ENCODE results near the gene PRKN.

DNA sequence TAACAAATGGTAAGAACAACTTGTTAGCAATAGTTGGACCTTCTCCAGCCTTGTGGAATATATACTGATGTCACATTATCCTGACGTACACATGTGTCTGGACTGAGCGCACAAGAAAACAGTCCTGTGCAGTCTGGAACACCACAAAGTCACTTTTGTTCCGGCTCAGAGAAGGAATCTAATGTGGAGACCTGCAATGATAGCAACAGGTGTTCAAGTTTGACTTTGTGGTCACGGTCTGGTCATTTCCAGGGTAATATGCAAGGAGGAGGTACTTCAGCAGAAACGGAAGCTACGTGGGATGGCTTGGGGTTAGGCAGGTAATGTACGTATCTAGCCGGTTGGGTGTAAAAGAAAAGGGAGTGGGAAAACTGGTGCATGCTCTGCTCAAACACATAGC is 766.5 kb downstream of the PRKN start:
- TF ChIP-seq CTCF (IDR thresholded peaks at IDR 0.05) (no peak), POLR2AphosphoS5 (IDR thresholded peaks at IDR 0.05; ENCODE audit: low read depth, low read length) (no peak), TCF7L2 (IDR thresholded peaks at IDR 0.05; ENCODE audit: low read depth, low read length) (no peak), SIN3A (IDR thresholded peaks at IDR 0.05; ENCODE audit: borderline replicate concordance, insufficient read depth, low read depth, low read length) (no peak)
